ENCODE measurements around the gene SLC2A1. TPM values are rescaled to one million over a fixed set of nuclear protein-coding genes. Genes with fewer than 3 reads are reported as not detected.
A peak's percentile ranks its signal among the peaks of the same experiment; 100 is the strongest.

Gene SLC2A1
- total RNA-seq: 29.3 TPM

- peak; percentile 97 for DNase-seq
Measured at GRCh38 chr1:42958488-42959319, at the start of gene SLC2A1. Gene SLC2A1, minus strand, starts transcription at chr1:42958868. Its CDS starts 217 bp downstream, at chr1:42958651.

- DNase-seq: no peak
Measured at GRCh38 chr1:43007377-43008114, 48.9 kb upstream of the SLC2A1 start.

GRCh38 chr1:43005460-43006361 is 47.0 kb upstream of the SLC2A1 start:
- DNase-seq: no peak

GRCh38 chr1:43004587-43005459 is 46.2 kb upstream of the SLC2A1 start:
- DNase-seq: no peak

- DNase-seq: no peak
Measured at GRCh38 chr1:43002766-43003165, 44.1 kb upstream of the SLC2A1 start.

GRCh38 chr1:43002116-43002515 is 43.4 kb upstream of the SLC2A1 start:
- DNase-seq: no peak

- no peak for DNase-seq
Measured at GRCh38 chr1:43001434-43001833, 42.8 kb upstream of the SLC2A1 start.

- no peak for DNase-seq
Measured at GRCh38 chr1:43000271-43000670, 41.6 kb upstream of the SLC2A1 start.

GRCh38 chr1:42999308-42999707 is 40.6 kb upstream of the SLC2A1 start:
- DNase-seq: no peak

GRCh38 chr1:42998386-42998785 is 39.7 kb upstream of the SLC2A1 start:
- no peak for DNase-seq

GRCh38 chr1:42996384-42996970 is 37.8 kb upstream of the SLC2A1 start:
- DNase-seq: no peak

GRCh38 chr1:42993502-42994136 is 35.0 kb upstream of the SLC2A1 start:
- DNase-seq: no peak

- DNase-seq: no peak
Measured at GRCh38 chr1:42992054-42992571, 33.4 kb upstream of the SLC2A1 start.

- DNase-seq: no peak
Measured at GRCh38 chr1:42990757-42991346, 32.2 kb upstream of the SLC2A1 start.

GRCh38 chr1:42983693-42984092 is 25.0 kb upstream of the SLC2A1 start:
- DNase-seq: no peak

GRCh38 chr1:42983253-42983652 is 24.6 kb upstream of the SLC2A1 start:
- no peak for DNase-seq

GRCh38 chr1:42982641-42983040 is 24.0 kb upstream of the SLC2A1 start:
- no peak for DNase-seq

GRCh38 chr1:42981871-42982270 is 23.2 kb upstream of the SLC2A1 start:
- DNase-seq: no peak

- DNase-seq: no peak
Measured at GRCh38 chr1:42981255-42981805, 22.7 kb upstream of the SLC2A1 start.
